ENCODE data around the gene C6orf52.

- TF ChIP-seq GATA3 (IDR thresholded peaks at IDR 0.05; ENCODE audit: low read depth, low read length): no peak
- TF ChIP-seq GATA2 (IDR thresholded peaks at IDR 0.05; ENCODE audit: low read depth, low read length): no peak
Measured at GRCh38 chr6:10662742-10663141, 31.7 kb downstream of the C6orf52 start.

All from SH-SY5Y (cell line).